ENCODE measurements around the gene CDYL.

CDYL gene
- 32.9 to 37.1 reads per million in 2 experiments for total RNA-seq

DNA sequence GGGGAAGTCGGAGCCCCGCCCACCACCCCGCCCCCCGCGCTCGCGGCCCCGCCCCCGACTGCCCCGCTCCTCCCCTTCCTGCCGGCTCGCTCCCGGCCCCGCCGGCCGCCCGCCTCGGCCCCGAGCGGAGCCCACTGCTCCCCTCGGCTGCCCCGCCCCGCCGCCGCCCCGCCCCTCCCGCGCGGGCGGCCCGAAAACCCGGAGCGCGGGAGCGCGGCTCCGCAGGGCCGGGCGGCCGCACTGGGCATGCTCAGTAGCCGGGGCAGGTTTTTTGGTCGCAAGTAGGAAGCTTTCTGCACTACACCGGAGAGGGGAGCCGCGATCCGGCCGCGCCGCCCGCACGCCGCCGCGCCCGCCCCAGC is at the start of gene CDYL:
TSS of gene CDYL (plus strand) at position 274 of the 362 bp plus-strand sequence. CDS start 380 bp downstream, outside the sequence.
- DNase-seq (ENCODE audit: low read depth): peak; percentile 76

GRCh38 chr6:4726645-4727044 is 49.6 kb upstream of the CDYL start:
- no peak for DNase-seq (ENCODE audit: low read depth)

- DNase-seq (ENCODE audit: low read depth): no peak
These were observed 49.0 kb upstream of the CDYL start for GRCh38 chr6:4727217-4727616.

GRCh38 chr6:4727671-4728435 is 48.4 kb upstream of the CDYL start:
- DNase-seq (ENCODE audit: low read depth): no peak

GRCh38 chr6:4728436-4728769 is 47.8 kb upstream of the CDYL start:
- DNase-seq (ENCODE audit: low read depth): no peak

GRCh38 chr6:4728926-4729325 is 47.3 kb upstream of the CDYL start:
- no peak for DNase-seq (ENCODE audit: low read depth)

DNA sequence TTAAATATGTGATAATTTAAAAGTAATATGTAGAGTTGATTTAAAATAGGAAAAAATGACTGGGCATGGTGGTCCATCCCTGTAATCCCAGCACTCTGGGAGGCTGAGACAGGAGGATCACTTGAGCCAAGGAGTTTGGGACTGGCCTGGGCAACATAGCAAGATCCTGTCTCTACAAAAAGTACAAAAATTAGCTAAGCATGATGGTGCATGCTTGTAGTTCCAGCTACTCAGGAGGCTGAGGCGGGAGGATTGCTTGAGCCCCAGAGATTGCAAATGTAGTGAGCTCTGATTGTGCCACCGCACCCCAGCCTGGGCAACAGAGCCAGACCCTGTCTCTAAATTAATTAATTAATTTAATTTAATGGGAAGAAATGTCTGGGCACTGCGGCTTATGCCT is 44.2 kb upstream of the CDYL start:
- no peak for DNase-seq (ENCODE audit: low read depth)

GRCh38 chr6:4732691-4733315 is 43.4 kb upstream of the CDYL start:
- DNase-seq (ENCODE audit: low read depth): no peak

DNA sequence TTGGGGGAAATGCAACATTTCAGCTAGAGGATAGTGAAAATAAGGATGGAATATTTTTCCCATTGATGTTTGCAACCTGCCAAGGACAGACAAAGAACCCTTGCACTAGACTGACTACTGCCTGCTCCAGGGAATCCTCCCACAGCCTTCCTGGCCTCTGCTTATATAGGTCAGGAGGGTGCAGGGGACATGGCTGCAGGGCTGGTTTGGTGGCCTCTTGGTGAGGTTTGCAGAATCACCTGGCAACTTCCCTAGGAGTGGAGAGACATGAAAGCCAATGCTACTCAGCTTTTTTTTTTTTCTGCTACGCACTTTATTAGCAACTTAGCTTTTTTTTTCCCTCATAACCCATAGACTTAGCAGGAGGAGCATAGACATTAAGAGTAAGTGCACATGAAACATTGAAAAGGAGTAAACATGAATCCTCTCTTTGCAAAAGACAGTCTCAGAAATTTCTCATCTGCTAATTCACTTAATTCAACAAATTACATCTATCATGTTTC is 39.8 kb upstream of the CDYL start:
- DNase-seq (ENCODE audit: low read depth): no peak

- DNase-seq (ENCODE audit: low read depth): no peak
These were observed 36.2 kb upstream of the CDYL start for GRCh38 chr6:4740032-4740431.

GRCh38 chr6:4743062-4743461 is 33.1 kb upstream of the CDYL start:
- no peak for DNase-seq (ENCODE audit: low read depth)

GRCh38 chr6:4743926-4744325 is 32.3 kb upstream of the CDYL start:
- no peak for DNase-seq (ENCODE audit: low read depth)

DNA sequence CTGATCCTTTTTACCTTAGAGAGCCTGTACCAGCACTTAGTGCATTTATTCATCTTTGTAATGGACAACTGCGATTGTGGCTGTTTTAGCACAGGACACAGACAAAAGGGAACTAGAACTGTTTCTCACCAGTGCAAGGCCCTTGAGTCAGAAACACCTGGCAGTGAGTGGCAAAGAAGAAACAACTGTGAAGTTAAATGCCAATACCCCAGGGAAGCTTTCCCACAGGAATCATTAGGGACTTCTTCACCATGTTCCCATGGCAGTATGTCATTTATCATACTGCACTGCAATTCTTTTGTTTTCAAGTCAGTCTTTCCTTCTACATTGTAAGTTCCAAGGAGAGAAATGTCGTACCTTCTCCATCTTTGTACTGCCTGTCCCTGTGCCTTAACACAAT is 28.6 kb upstream of the CDYL start:
- no peak for DNase-seq (ENCODE audit: low read depth)

DNA sequence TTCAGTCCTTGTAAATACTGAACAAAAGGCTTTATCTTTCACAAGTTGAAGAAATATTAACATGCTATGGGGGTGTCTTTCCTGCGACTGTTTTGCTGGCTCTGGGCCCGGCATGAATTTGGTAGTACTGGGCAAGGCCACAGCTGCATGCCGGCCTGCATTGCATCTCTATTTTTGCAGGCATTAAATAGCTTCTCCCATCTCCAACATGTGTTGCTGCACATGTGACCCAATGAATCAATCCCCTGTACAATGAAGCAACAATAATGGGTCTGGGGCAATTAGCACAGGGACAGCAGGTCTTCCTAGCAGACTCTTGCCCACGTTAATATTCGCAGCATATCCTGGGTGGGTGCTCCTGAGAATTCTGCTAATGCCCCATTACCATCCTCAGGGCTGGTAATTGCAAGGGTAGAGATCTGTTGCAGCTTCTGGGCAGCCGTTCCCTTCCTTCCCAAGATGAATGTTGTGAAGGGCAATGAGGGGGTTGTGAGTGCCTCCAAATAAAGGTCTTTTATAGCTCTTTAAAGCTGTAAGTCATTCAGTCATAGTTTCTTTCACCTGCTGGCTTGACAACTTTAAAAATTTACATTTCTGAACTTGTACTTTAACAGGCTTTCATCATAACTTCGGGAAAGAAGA is 24.3 kb upstream of the CDYL start:
- no peak for DNase-seq (ENCODE audit: low read depth)

GRCh38 chr6:4756247-4756646 is 20.0 kb upstream of the CDYL start:
- no peak for DNase-seq (ENCODE audit: low read depth)

GRCh38 chr6:4759997-4760396 is 16.2 kb upstream of the CDYL start:
- no peak for DNase-seq (ENCODE audit: low read depth)

DNA sequence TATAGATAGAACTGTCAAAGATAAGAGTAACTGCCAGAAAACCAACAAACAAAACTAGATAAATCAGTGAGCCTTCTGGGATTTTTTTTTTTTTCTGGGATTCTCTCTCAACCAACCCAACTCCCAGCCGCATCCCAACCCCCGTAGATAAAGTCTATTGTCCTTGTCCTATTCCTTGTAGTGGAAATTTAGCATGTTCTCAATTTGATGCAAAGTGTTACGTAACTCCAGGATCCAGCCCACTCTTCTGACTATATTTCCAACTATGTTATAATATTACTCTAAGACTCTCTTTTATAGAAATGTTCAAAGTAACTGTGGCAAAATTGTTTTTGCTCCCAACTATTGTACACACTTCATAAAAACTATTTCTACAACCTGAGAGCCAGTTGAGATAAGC is 15.4 kb upstream of the CDYL start:
- no peak for DNase-seq (ENCODE audit: low read depth)

- DNase-seq (ENCODE audit: low read depth): no peak
These were observed 13.9 kb upstream of the CDYL start for GRCh38 chr6:4762294-4762693.

GRCh38 chr6:4763921-4764320 is 12.3 kb upstream of the CDYL start:
- no peak for DNase-seq (ENCODE audit: low read depth)

DNA sequence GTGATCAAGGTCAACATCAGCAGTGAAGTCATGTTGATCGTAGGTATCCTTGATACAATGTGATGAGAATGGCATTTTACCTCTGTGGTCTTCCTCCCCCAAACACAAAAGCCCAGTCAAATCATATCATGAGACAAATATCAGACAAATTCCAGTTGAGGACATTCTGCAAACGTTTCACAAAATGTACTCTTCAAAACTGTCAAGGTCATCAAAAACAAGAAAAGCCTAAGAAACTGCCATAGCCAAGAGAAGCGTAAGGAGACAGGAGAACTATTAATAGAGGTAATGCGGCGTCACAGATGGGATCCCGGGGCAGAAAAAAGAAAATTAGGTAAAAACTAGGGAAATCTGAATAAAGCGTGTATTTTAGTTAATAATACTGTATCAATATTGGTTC is 7.4 kb upstream of the CDYL start:
- DNase-seq (ENCODE audit: low read depth): no peak

GRCh38 chr6:4772750-4773149 is 3.5 kb upstream of the CDYL start:
- no peak for DNase-seq (ENCODE audit: low read depth)

GRCh38 chr6:4773181-4773580 is 3.0 kb upstream of the CDYL start:
- DNase-seq (ENCODE audit: low read depth): no peak

DNA sequence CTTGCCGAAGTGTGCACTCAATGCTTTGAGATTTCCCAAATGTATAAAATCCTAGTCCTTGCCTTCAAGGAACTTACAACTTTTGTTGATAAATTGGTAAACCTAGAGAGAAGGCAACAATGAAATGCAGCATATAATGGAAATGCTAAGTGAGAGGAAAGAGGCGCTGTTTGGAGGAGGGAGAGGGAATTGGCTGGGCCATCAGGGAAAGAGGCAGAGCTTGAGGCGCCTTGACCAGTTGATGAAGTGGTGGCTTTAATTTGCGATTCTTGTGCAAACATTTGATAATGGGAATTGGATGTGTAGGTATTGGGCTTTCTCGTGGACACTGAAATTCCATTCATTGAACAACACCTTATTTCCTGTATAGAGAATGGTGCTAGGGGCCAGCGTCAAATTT is 1.9 kb upstream of the CDYL start:
- no peak for DNase-seq (ENCODE audit: low read depth)
